SU-DHL-6 (cell line): Measurements from ENCODE around the gene SFMBT2.
"Not testable (repeated sequence)": the region's sequence is repeated elsewhere in the genome, so short reads cannot be mapped to it uniquely, and the experiment has no call there.

ENCODE experiments used
- CTCF ChIP-seq: fragments of 200-600 bp; sonication (generic); IDR thresholded peaks from one replicate; pipeline ENCODE4 v1.5.1; 2017; ENCODE audit warnings: antibody characterized with exemption, mild to moderate bottlenecking, low read length, moderate library complexity; ENCODE audit not compliant: insufficient read depth, poor library complexity, severe bottlenecking
- EZH2phosphoT487 ChIP-seq: fragments of 200-600 bp; sonication (generic), shearing (Covaris generic); conservative IDR thresholded peaks from 2 replicates; pipeline ENCODE4 v1.6.1; 2018; ENCODE audit warnings: mild to moderate bottlenecking, antibody characterized with exemption, low read length, moderate library complexity, mixed read lengths

GRCh38 chr10:7299601-7300325, 111.1 kb downstream of the SFMBT2 start:
- TF ChIP-seq CTCF, EZH2phosphoT487: not testable (repeated sequence)
